HUES6 (cell line): ENCODE measurements around the gene DAPK3.

ENCODE experiments used
- H3K27ac ChIP-seq: 2 replicates; pipeline ENCODE4 v1.7.0; 2013; ENCODE audit warnings: low read depth, mild to moderate bottlenecking, low read length, inconsistent platforms
- H3K27me3 ChIP-seq: 2 replicates; pipeline ENCODE4 v1.6.1; 2013; ENCODE audit warnings: low read length; ENCODE audit not compliant: control insufficient read depth, insufficient read depth
- H3K36me3 ChIP-seq: 2 replicates; pipeline ENCODE4 v1.6.1; 2013; ENCODE audit warnings: low read length; ENCODE audit not compliant: control insufficient read depth, insufficient read depth
- H3K4me1 ChIP-seq: 2 replicates; pipeline ENCODE4 v1.6.1; 2013; ENCODE audit warnings: low read length; ENCODE audit not compliant: control insufficient read depth, insufficient read depth
- H3K4me3 ChIP-seq: 2 replicates; pipeline ENCODE4 v1.5.1; 2013; ENCODE audit warnings: low read depth, low read length
- H3K9ac ChIP-seq: one replicate; pipeline ENCODE4 v1.6.1; 2013; ENCODE audit warnings: mild to moderate bottlenecking, low read length
- H3K9me3 ChIP-seq: 2 replicates; pipeline ENCODE4 v1.6.1; 2013; ENCODE audit warnings: low read depth, low read length; ENCODE audit not compliant: control insufficient read depth, insufficient read depth

DAPK3 gene

DNA sequence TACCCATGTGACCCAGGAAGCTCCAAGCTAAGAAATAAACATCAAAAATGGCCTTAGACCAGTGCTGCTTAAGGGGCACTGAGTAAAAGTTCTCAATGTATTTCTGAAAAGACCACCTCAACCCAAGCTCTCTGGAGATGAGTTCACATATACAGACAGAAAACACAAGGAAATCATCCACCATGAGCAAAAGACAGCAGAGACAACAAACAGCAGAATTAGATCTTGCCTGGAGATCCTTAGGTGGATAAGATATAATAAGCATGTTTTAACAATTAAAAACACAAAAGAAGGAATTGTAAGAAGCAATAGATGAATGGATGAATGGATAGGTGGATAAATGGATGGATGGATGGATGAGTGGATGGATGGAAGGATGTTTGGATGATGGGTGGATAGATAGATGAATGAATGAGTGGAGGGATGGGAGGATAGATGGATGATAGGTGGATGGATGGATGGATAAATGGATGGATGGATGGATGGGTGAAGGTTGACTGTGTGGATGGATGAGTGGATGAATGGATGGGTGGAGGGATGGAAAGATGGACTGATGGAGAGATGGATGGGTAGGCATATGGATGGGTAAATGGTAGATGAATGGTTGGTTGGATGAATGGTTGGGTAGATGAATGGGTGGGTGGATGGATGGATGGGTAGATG, 47.7 kb downstream of the DAPK3 start:
- no peak overlapping the region for H3K9ac ChIP-seq

GRCh38 chr19:3919793-3920192, 51.1 kb downstream of the DAPK3 start:
- H3K27me3 ChIP-seq: no peaks in the 10 kb centered on the region

More for the DNA sequence above, 47.7 kb downstream of the DAPK3 start:
- Histone ChIP-seq H3K27ac (no peak overlapping the region), H3K27me3 (no peaks in the 10 kb centered on the region), H3K4me1 (no peaks in the 10 kb centered on the region), H3K36me3 (peaks cover 36% of the 10 kb centered on the region), H3K4me3 (no peak overlapping the region), H3K9me3 (peaks cover 12% of the 10 kb centered on the region)

DNA sequence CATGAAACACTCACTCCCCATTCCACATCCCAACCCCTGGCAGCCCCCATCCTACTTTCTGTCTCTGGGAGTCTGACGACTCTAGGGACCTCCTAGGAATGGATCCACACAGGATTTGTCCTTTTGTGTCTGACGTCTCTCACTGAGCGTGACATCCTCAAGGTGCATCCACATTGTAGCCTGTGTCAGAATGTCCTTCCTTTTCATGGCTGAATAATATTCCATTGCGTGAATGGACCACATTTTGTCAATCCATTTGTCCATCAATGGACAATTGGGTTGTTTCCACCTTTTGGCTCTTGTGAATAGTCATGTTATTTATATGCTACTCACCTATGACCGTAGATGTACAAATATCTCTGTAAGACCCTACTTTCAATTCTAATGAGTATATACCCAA, 54.9 kb downstream of the DAPK3 start:
- peaks cover 34% of the 10 kb centered on the region for H3K36me3 ChIP-seq
- peaks cover 7% of the 10 kb centered on the region; the same call in 1 of the 2 replicates for H3K9me3 ChIP-seq
- H3K27ac ChIP-seq: no peak overlapping the region
- no peaks in the 10 kb centered on the region for H3K27me3 ChIP-seq
- no peaks in the 10 kb centered on the region for H3K4me1 ChIP-seq
- no peak overlapping the region for H3K4me3 ChIP-seq
- no peak overlapping the region for H3K9ac ChIP-seq

More at GRCh38 chr19:3919793-3920192, 51.1 kb downstream of the DAPK3 start:
- Histone ChIP-seq H3K4me1 (no peaks in the 10 kb centered on the region), H3K9ac (no peak overlapping the region), H3K36me3 (peaks cover 36% of the 10 kb centered on the region), H3K27ac (no peak overlapping the region), H3K9me3 (peaks cover 12% of the 10 kb centered on the region), H3K4me3 (no peak overlapping the region)

DNA sequence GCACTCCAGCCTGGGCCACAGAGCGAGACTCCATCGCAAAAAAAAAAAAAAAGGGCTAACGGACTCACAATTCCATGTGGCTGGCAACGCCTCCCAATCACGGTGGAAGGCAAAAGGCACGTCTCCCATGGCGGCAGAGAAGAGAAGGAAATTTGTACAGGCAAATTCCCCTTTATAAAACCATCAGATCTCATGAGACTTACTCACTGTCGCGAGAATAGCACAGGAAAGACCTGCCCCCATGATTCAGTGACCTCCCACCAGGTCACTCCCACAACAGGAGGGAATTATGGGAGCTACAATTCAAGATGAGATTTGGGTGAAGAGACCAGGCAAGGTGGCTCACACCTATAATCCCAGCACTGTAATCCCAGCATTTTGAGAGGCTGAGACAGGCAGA, 56.7 kb downstream of the DAPK3 start:
- peaks cover 15% of the 10 kb centered on the region for H3K9me3 ChIP-seq
- no peaks in the 10 kb centered on the region for H3K27me3 ChIP-seq
- no peaks in the 10 kb centered on the region for H3K4me1 ChIP-seq
- H3K27ac ChIP-seq: no peak overlapping the region
- H3K36me3 ChIP-seq: peaks cover 40% of the 10 kb centered on the region
- no peak overlapping the region for H3K4me3 ChIP-seq
- H3K9ac ChIP-seq: no peak overlapping the region

- Histone ChIP-seq H3K9me3 (peaks cover 16% of the 10 kb centered on the region), H3K27ac (no peak overlapping the region), H3K4me3 (no peak overlapping the region), H3K4me1 (no peaks in the 10 kb centered on the region), H3K27me3 (no peaks in the 10 kb centered on the region), H3K9ac (no peak overlapping the region), H3K36me3 (peaks cover 51% of the 10 kb centered on the region)
Measured at GRCh38 chr19:3910105-3910504, 60.8 kb downstream of the DAPK3 start.
